ENCODE measurements around the gene ODAD2. TPM values are rescaled to one million over a fixed set of nuclear protein-coding genes. Genes with fewer than 3 reads are reported as not detected.
"Not testable (repeated sequence)": the region's sequence is repeated elsewhere in the genome, so short reads cannot be mapped to it uniquely, and the experiment has no call there.

The ODAD2 gene
- total and polyA plus RNA-seq, 2 donors from 2014 or later: 0.28 to 0.44 TPM

GRCh38 chr10:27911011-27911410, 87.9 kb downstream of the ODAD2 start:
- Histone ChIP-seq H3K9ac (ENCODE audit: low read length in 3 of 3) (no peak overlapping the region), H3K9me3 (ENCODE audit: control insufficient read depth in 2 of 3, insufficient read depth in 1 of 3, low read length in 3 of 3) (no peaks in the 10 kb centered on the region), H3K4me1 (ENCODE audit: control insufficient read depth in 2 of 3, insufficient read depth in 2 of 3, low read depth in 1 of 3, low read length in 3 of 3) (no peaks in the 10 kb centered on the region), H3K36me3 (ENCODE audit: control insufficient read depth in 2 of 3, insufficient read depth in 3 of 3, low read length in 3 of 3) (no peaks in the 10 kb centered on the region), H3K4me3 (ENCODE audit: low read length in 3 of 3) (no peak overlapping the region), H3K27me3 (ENCODE audit: control insufficient read depth, insufficient read depth, low read length) (no peaks in the 10 kb centered on the region), H3K27ac (ENCODE audit: low read depth in 2 of 2, low read length in 2 of 2) (no peak overlapping the region)
- no peak for FAIRE-seq
- no peak for TF ChIP-seq CTCF (IDR thresholded peaks at IDR 0.05; ENCODE audit: borderline replicate concordance, extremely low read depth, insufficient read depth)
- no peak for DNase-seq
- intact Hi-C loops (cut with DNase I): no loop called here

- DNase-seq (no peak), FAIRE-seq (no peak)
- intact Hi-C loops (cut with DNase I): no loop called here
- Histone ChIP-seq H3K9me3 (ENCODE audit: control insufficient read depth in 2 of 3, insufficient read depth in 1 of 3, low read length in 3 of 3) (peaks cover 0 to 5% (median 0%) of the 10 kb centered on the region in 3 donors), H3K4me3 (ENCODE audit: low read length in 3 of 3) (no peak overlapping the region), H3K4me1 (ENCODE audit: control insufficient read depth in 2 of 3, insufficient read depth in 2 of 3, low read depth in 1 of 3, low read length in 3 of 3) (no peaks in the 10 kb centered on the region), H3K27me3 (ENCODE audit: control insufficient read depth, insufficient read depth, low read length) (no peaks in the 10 kb centered on the region), H3K36me3 (ENCODE audit: control insufficient read depth in 2 of 3, insufficient read depth in 3 of 3, low read length in 3 of 3) (no peaks in the 10 kb centered on the region), H3K9ac (ENCODE audit: low read length in 3 of 3) (no peak overlapping the region), H3K27ac (ENCODE audit: low read depth in 2 of 2, low read length in 2 of 2) (no peak overlapping the region)
- no peak for TF ChIP-seq CTCF (IDR thresholded peaks at IDR 0.05; ENCODE audit: borderline replicate concordance, extremely low read depth, insufficient read depth)
Measured at GRCh38 chr10:27908231-27908630, 90.6 kb downstream of the ODAD2 start.

DNA sequence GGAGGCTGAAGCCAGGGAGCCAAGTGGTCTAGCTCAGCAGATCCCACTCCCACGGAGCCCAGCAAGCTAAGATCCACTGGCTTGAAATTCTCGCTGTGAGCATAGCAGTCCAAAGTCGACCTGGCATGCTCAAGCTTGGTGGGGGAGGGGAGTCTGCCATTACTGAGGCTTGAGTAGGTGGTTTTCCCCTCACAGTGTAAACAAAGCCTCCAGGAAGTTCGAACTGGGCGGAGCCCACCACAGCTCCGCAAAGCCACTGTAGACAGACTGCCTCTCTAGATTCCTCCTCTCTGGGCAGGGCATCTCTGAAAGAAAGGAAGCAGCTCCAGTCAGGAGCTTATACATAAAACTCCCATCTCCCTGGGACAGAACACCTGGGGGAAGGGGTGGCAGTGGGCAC, 99.4 kb downstream of the ODAD2 start:
- H3K4me3 ChIP-seq (ENCODE audit: low read length in 3 of 3); FAIRE-seq; H3K4me1 ChIP-seq (ENCODE audit: control insufficient read depth in 2 of 3, insufficient read depth in 2 of 3, low read depth in 1 of 3, low read length in 3 of 3); DNase-seq; intact Hi-C loops (cut with DNase I); H3K27me3 ChIP-seq (ENCODE audit: control insufficient read depth, insufficient read depth, low read length); H3K27ac ChIP-seq (ENCODE audit: low read depth in 2 of 2, low read length in 2 of 2); H3K9ac ChIP-seq (ENCODE audit: low read length in 3 of 3); H3K9me3 ChIP-seq (ENCODE audit: control insufficient read depth in 2 of 3, insufficient read depth in 1 of 3, low read length in 3 of 3); H3K36me3 ChIP-seq (ENCODE audit: control insufficient read depth in 2 of 3, insufficient read depth in 3 of 3, low read length in 3 of 3): not testable (repeated sequence)

DNA sequence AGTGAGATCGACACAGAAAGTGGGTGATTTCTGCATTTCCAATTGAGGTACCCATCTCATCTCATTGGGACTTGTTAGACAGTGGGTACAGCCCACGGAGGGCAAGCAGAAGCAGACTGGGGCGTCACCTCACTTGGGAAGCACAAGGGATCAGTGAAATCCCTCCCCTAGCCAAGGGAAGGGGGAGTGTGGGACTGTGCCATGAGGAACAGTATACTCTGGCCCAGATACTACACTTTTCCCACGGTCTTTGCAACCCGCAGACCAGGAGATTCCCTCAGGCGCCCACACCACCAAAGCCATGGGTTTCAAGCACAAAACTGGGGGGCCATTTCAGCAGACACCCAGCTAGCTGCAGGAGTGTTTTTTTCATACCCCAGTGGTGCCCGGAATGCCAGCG, 99.8 kb downstream of the ODAD2 start:
- no peaks in the 10 kb centered on the region for H3K36me3 ChIP-seq (ENCODE audit: control insufficient read depth in 2 of 3, insufficient read depth in 3 of 3, low read length in 3 of 3)
- intact Hi-C loops (cut with DNase I): no loop called here
- H3K27ac ChIP-seq (ENCODE audit: low read depth in 2 of 2, low read length in 2 of 2): no peak overlapping the region
- H3K9me3 ChIP-seq (ENCODE audit: control insufficient read depth in 2 of 3, insufficient read depth in 1 of 3, low read length in 3 of 3): no peaks in the 10 kb centered on the region
- no peaks in the 10 kb centered on the region for H3K27me3 ChIP-seq (ENCODE audit: control insufficient read depth, insufficient read depth, low read length)
- H3K9ac ChIP-seq (ENCODE audit: low read length in 3 of 3): no peak overlapping the region
- no peak for FAIRE-seq
- no peak overlapping the region for H3K4me3 ChIP-seq (ENCODE audit: low read length in 3 of 3)
- no peak for DNase-seq
- no peaks in the 10 kb centered on the region for H3K4me1 ChIP-seq (ENCODE audit: control insufficient read depth in 2 of 3, insufficient read depth in 2 of 3, low read depth in 1 of 3, low read length in 3 of 3)
- TF ChIP-seq CTCF (IDR thresholded peaks at IDR 0.05; ENCODE audit: borderline replicate concordance, extremely low read depth, insufficient read depth): no peak

All from kidney (tissue), 14 donors.